Activated CD4-positive, alpha-beta T cell treated with anti-CD3 and anti-CD28 coated beads, Interleukin-2, amount 10 ng/mL, durations not matched to agents 7 days and 5 days (primary cell): ENCODE results near the gene ACAA2. TPM values are rescaled to one million over a fixed set of nuclear protein-coding genes. Genes with fewer than 3 reads are reported as not detected.
A peak's percentile ranks its signal among the peaks of the same experiment; 100 is the strongest.
"Not testable (repeated sequence)": the region's sequence is repeated elsewhere in the genome, so short reads cannot be mapped to it uniquely, and the experiment has no call there.

Source experiments
- CTCF ChIA-PET: fragments of 350-600 bp; sonication (Branson Sonifier 250); formaldehyde crosslinking; loops from one replicate; lab custom pipeline; 2021; ENCODE audit warnings: antibody characterized with exemption; lab: Charles Lee
- POLR2A ChIA-PET: fragments of 350-600 bp; sonication (Branson Sonifier 250); formaldehyde crosslinking; loops from one replicate; lab custom pipeline; 2021; ENCODE audit warnings: antibody characterized with exemption; lab: Charles Lee
- DNase-seq: peaks from one replicate; pipeline ENCODE4 v3.0.0-alpha.2; 2020
- H3K27ac Mint-ChIP-seq: one replicate; pipeline ENCODE4 v1.8.0; 2021; ENCODE audit warnings: mild to moderate bottlenecking, moderate library complexity, mixed read lengths
- H3K27me3 Mint-ChIP-seq: one replicate; pipeline ENCODE4 v1.8.0; 2021; ENCODE audit warnings: mixed read lengths
- H3K36me3 Mint-ChIP-seq: one replicate; pipeline ENCODE4 v1.8.0; 2021; ENCODE audit warnings: low read depth, mixed read lengths
- H3K4me1 Mint-ChIP-seq: one replicate; pipeline ENCODE4 v1.8.0; 2021; ENCODE audit warnings: mixed read lengths
- H3K4me3 Mint-ChIP-seq: one replicate; pipeline ENCODE4 v1.8.0; 2021; ENCODE audit warnings: mild to moderate bottlenecking, moderate library complexity, mixed read lengths
- H3K9me3 Mint-ChIP-seq: one replicate; pipeline ENCODE4 v1.8.0; 2021; ENCODE audit warnings: mixed read lengths
- total RNA-seq, 2 experiments: library from RNA; stranded (reverse); gene quantifications; one replicate each; pipeline ENCODE4 v1.2.3, GENCODE V29; 2021

The ACAA2 gene
- total RNA-seq, 2 experiments from 2014 or later, result 88.3 to 91.2 TPM

- POLR2A ChIA-PET, result no interaction called here
- H3K36me3 Mint-ChIP-seq, result no peaks in the 10 kb centered on the region
- no peak overlapping the region for H3K4me3 Mint-ChIP-seq
- peaks cover 2% of the 10 kb centered on the region for H3K27me3 Mint-ChIP-seq
- H3K4me1 Mint-ChIP-seq, result peaks cover 3% of the 10 kb centered on the region
- DNase-seq, result no peak
- no peak overlapping the region for H3K27ac Mint-ChIP-seq
- H3K9me3 Mint-ChIP-seq, result no peaks in the 10 kb centered on the region
- CTCF ChIA-PET, result no interaction called here
Observed at GRCh38 chr18:49843131-49843530, 29.8 kb upstream of the ACAA2 start.

DNA sequence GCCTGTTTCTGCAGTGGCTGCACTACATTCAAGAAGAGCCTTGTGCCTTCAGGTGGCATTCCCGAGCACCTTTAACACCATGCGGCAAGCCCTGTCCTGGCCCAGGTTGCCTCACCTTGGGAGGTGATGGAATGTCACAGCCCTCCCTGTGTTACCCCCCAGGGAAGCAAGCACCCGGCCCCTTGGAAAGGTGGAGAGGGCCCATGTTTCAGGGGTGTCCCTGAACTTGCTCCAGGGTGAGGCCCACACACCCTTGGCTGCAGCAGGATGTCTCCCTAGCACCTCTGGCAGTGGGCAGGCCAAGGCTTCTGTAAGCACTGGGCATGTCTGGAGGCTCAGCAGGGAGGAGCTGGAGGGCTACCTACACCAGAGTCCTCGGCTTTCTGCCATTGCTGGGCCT is 29.3 kb upstream of the ACAA2 start:
- Mint-ChIP-seq H3K27me3 (no peaks in the 10 kb centered on the region), H3K9me3 (no peaks in the 10 kb centered on the region), H3K27ac (no peak overlapping the region), H3K4me1 (peaks cover 3% of the 10 kb centered on the region), H3K4me3 (no peak overlapping the region), H3K36me3 (no peaks in the 10 kb centered on the region)
- no peak for DNase-seq
- ChIA-PET POLR2A (no interaction called here), CTCF (no interaction called here)

DNA sequence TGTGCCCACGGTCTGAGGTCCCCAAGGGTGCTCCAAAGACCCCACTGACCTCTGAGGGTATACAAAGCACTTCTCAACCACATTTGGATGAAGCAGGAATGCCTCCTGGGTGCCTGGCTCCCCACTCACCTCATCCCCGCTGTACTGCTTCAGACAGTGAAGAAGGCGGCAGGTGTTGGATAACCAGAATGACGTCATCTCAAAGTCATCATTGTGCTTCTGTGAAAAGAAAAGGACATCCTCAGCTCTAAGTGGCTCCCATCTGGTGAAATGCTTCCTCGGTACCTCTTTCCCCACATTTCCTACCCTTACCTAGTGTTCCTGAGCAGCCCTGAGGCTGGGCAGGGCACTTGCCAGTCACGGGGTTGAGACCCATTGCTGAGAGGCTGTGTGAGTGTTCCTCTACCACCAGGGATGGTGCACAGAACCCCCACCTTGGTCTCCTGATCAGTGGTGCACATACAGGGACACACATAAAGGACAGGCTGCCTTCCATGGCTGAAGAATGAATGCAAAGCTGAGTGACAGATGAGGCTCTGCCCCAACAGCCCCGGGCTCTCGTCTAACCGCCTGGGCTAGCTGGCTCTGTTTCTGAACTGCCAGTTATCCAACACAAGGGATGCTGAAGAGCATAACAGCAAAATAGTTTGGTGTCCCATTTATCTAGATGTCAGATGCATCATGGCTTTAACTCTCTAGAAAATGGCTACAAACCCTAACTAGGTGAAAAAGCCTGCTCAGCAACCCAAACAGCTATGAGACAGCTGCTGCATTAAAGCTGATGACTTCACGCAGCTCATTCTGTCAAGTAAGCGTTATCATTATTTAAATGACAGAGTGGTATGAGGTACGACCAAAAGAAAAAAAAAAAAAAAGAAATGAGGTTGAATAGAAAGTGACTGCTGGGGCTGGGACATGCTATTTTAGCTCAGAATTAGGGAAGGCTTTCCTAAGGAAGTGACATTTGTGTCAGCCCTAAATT is 28.2 kb upstream of the ACAA2 start:
- no peaks in the 10 kb centered on the region for H3K36me3 Mint-ChIP-seq
- H3K27me3 Mint-ChIP-seq, result no peaks in the 10 kb centered on the region

GRCh38 chr18:49839012-49839411 is 25.7 kb upstream of the ACAA2 start:
- ChIA-PET CTCF (no interaction called here), POLR2A (no interaction called here)
- Mint-ChIP-seq H3K36me3 (no peaks in the 10 kb centered on the region), H3K4me1 (peaks cover 3% of the 10 kb centered on the region), H3K27me3 (no peaks in the 10 kb centered on the region), H3K4me3 (no peak overlapping the region), H3K27ac (no peak overlapping the region), H3K9me3 (no peaks in the 10 kb centered on the region)
- DNase-seq, result no peak

More for the DNA sequence above, 28.2 kb upstream of the ACAA2 start:
- Mint-ChIP-seq H3K4me3 (no peak overlapping the region), H3K9me3 (no peaks in the 10 kb centered on the region), H3K4me1 (peaks cover 3% of the 10 kb centered on the region), H3K27ac (peak overlapping the region; percentile 21)
- CTCF ChIA-PET, result interaction anchor here (1.0 kb wide), 1 partner anchor 17 kb away, joined by 3 read pairs; no protein-coding TSS in a partner anchor
- DNase-seq, result no peak
- POLR2A ChIA-PET, result no interaction called here

GRCh38 chr18:49838381-49838780 is 25.0 kb upstream of the ACAA2 start:
- CTCF ChIA-PET, result no interaction called here

DNA sequence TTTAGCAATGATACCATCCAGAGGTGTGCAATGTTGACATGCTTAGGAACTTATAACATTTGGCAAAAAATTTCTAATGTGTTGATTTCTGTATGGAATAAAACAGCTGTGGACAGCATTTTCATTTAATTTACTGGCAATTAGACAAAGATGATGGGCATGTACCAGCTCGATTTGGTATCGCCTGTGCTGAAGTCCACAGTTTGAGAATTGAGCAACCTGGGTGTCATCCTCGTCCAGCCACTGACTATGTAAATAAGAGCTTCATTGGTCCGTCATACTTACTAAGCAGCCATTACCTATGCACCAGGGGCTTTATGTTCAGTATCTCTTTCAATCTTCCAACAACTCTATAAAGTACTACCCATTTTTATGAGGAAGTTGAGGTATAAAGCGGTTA is 24.6 kb upstream of the ACAA2 start:
- Mint-ChIP-seq H3K27ac (no peak overlapping the region), H3K9me3 (no peaks in the 10 kb centered on the region), H3K4me1 (no peaks in the 10 kb centered on the region), H3K27me3 (no peaks in the 10 kb centered on the region), H3K4me3 (no peak overlapping the region), H3K36me3 (no peaks in the 10 kb centered on the region)
- ChIA-PET CTCF (interaction anchor here (1.2 kb wide), 1 partner anchor 14 kb away, joined by 3 read pairs; no protein-coding TSS in a partner anchor), POLR2A (no interaction called here)
- DNase-seq, result no peak

More at GRCh38 chr18:49838381-49838780, 25.0 kb upstream of the ACAA2 start:
- Mint-ChIP-seq H3K36me3 (no peaks in the 10 kb centered on the region), H3K9me3 (no peaks in the 10 kb centered on the region), H3K27ac (no peak overlapping the region), H3K4me1 (no peaks in the 10 kb centered on the region), H3K27me3 (no peaks in the 10 kb centered on the region), H3K4me3 (no peak overlapping the region)
- POLR2A ChIA-PET, result no interaction called here
- DNase-seq, result no peak

GRCh38 chr18:49837316-49837835 is 24.0 kb upstream of the ACAA2 start:
- H3K27ac Mint-ChIP-seq, H3K4me3 Mint-ChIP-seq, H3K36me3 Mint-ChIP-seq, H3K27me3 Mint-ChIP-seq, H3K9me3 Mint-ChIP-seq, DNase-seq, H3K4me1 Mint-ChIP-seq, POLR2A ChIA-PET: not testable (repeated sequence)
- CTCF ChIA-PET, result interaction anchor here (1.2 kb wide), 1 partner anchor 14 kb away, joined by 3 read pairs; no protein-coding TSS in a partner anchor

DNA sequence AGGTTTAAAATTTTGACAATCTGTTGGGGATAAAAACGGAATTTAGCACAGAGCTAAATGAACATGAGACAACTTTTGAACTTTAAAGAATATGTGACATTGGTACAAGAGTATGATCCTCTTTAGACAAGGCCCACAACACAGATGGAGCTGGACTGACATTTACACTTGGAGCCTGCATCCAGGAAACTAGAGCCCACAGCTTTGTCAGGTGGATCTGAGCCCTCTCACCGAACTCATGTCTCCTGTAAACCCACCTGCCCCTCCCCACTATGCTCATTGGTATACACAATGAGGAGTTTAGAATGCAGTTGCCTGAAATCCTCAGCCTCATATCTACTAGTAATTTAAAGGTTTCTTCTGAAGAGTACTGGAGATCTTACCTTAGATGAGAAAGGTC is 22.1 kb upstream of the ACAA2 start:
- Mint-ChIP-seq H3K36me3 (no peaks in the 10 kb centered on the region), H3K27me3 (no peaks in the 10 kb centered on the region), H3K4me3 (no peak overlapping the region), H3K27ac (no peak overlapping the region), H3K4me1 (no peaks in the 10 kb centered on the region), H3K9me3 (peaks cover 4% of the 10 kb centered on the region)
- DNase-seq, result no peak
- ChIA-PET CTCF (no interaction called here), POLR2A (no interaction called here)

GRCh38 chr18:49834258-49834657 is 20.9 kb upstream of the ACAA2 start:
- DNase-seq, result no peak
- peaks cover 10% of the 10 kb centered on the region for H3K9me3 Mint-ChIP-seq
- no peak overlapping the region for H3K27ac Mint-ChIP-seq
- no peak overlapping the region for H3K4me3 Mint-ChIP-seq
- ChIA-PET POLR2A (interaction anchor here (0.6 kb wide), 1 partner anchor 44 kb away, joined by 9 read pairs; no protein-coding TSS in a partner anchor), CTCF (interaction anchor here (1.0 kb wide), 1 partner anchor 26 kb away, joined by 3 read pairs; no protein-coding TSS in a partner anchor)
- H3K27me3 Mint-ChIP-seq, result peaks cover 3% of the 10 kb centered on the region
- peaks cover 2% of the 10 kb centered on the region for H3K4me1 Mint-ChIP-seq
- peaks cover 6% of the 10 kb centered on the region for H3K36me3 Mint-ChIP-seq

DNA sequence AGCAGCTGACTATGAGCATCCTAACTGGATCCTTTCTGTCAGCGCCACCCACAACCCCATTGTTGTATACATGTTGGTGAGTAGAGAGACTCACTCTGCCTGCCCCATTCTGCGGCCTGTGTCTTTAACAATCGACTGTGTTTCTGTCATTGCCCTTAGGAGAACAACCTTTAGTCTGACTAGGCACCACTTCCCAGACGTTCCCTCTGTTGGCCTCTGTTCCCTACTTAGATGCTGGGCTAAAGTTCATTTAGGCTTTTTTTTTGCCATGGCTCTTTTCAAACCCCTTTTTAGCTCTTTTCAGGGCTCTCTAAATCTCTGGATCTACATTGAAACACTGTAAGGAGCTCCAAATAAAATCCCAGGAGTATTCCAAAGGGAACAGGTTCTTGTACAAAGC is 20.5 kb upstream of the ACAA2 start:
- no peak for DNase-seq
- no peak overlapping the region for H3K27ac Mint-ChIP-seq
- H3K36me3 Mint-ChIP-seq, result peaks cover 9% of the 10 kb centered on the region
- H3K4me3 Mint-ChIP-seq, result no peak overlapping the region
- peaks cover 2% of the 10 kb centered on the region for H3K4me1 Mint-ChIP-seq
- POLR2A ChIA-PET, result interaction anchor here (0.6 kb wide), 1 partner anchor 43 kb away, joined by 9 read pairs; no protein-coding TSS in a partner anchor
- peaks cover 11% of the 10 kb centered on the region for H3K9me3 Mint-ChIP-seq
- H3K27me3 Mint-ChIP-seq, result peaks cover 3% of the 10 kb centered on the region
- CTCF ChIA-PET, result interaction anchor here (1.0 kb wide), 1 partner anchor 26 kb away, joined by 3 read pairs; no protein-coding TSS in a partner anchor

GRCh38 chr18:49832221-49832647 is 18.9 kb upstream of the ACAA2 start:
- CTCF ChIA-PET, result interaction anchor here (1.5 kb wide), 1 partner anchor 16 kb away, joined by 3 read pairs; no protein-coding TSS in a partner anchor
- POLR2A ChIA-PET, result no interaction called here

GRCh38 chr18:49827996-49828395 is 14.7 kb upstream of the ACAA2 start:
- Mint-ChIP-seq H3K27ac (no peak overlapping the region), H3K4me3 (no peak overlapping the region), H3K27me3 (peaks cover 13% of the 10 kb centered on the region), H3K9me3 (peaks cover 38% of the 10 kb centered on the region), H3K36me3 (peaks cover 36% of the 10 kb centered on the region), H3K4me1 (peaks cover 3% of the 10 kb centered on the region)
- POLR2A ChIA-PET, result no interaction called here
- DNase-seq, result no peak
- CTCF ChIA-PET, result no interaction called here

More at GRCh38 chr18:49832221-49832647, 18.9 kb upstream of the ACAA2 start:
- Mint-ChIP-seq H3K4me1 (peaks cover 2% of the 10 kb centered on the region), H3K9me3 (peaks cover 23% of the 10 kb centered on the region), H3K27me3 (peaks cover 9% of the 10 kb centered on the region), H3K4me3 (no peak overlapping the region), H3K36me3 (peaks cover 19% of the 10 kb centered on the region), H3K27ac (no peak overlapping the region)
- no peak for DNase-seq
